Activated CD8-positive, alpha-beta T cell treated with anti-CD3 and anti-CD28 coated beads for 36 hours (primary cell): ENCODE data around the gene CYP4F3. TPM values are rescaled to one million over a fixed set of nuclear protein-coding genes. Genes with fewer than 3 reads are reported as not detected.

Source experiments
- total RNA-seq, 2 experiments: library from RNA; stranded (reverse); gene quantifications; one replicate each; pipeline ENCODE4 v1.2.3, GENCODE V29; 2021

The CYP4F3 gene
- total RNA-seq, 2 experiments from 2014 or later = 0.16 TPM

Other genes starting within 250 kb of the CYP4F3 start
- gene AKAP8L, start 221.9 kb upstream of the CYP4F3 start, total RNA-seq = 10 to 100 TPM; 83.1 to 88.8 TPM
- gene WIZ, start 190.9 kb upstream of the CYP4F3 start, total RNA-seq = 10 to 100 TPM; 19.3 to 21.0 TPM
- 10 to 100 TPM; 83.9 to 85.8 TPM for gene RASAL3, start 176.4 kb upstream of the CYP4F3 start, total RNA-seq
- gene PGLYRP2, start 161.4 kb upstream of the CYP4F3 start, total RNA-seq = under 1 TPM; 0.25 to 0.27 TPM
- gene CYP4F22, start 132.4 kb upstream of the CYP4F3 start, total RNA-seq = 1 to 10 TPM; 1.5 to 1.7 TPM
- not detected for gene CYP4F8, start 25.7 kb upstream of the CYP4F3 start, total RNA-seq
- gene CYP4F12, start 32.2 kb downstream of the CYP4F3 start, total RNA-seq = not detected
- not detected for gene OR10H2, start 87.1 kb downstream of the CYP4F3 start, total RNA-seq
- gene OR10H3, start 97.1 kb downstream of the CYP4F3 start, total RNA-seq = not detected
- under 1 TPM in 1 of 2 experiments, not detected in 1; 0.04 TPM for gene OR10H5, start 146.8 kb downstream of the CYP4F3 start, total RNA-seq
- gene OR10H1, start 174.8 kb downstream of the CYP4F3 start, total RNA-seq = not detected